Measurements from ENCODE around the gene ETS2.

GRCh38 chr21:38785483-38785882 lies 20.2 kb upstream of the ETS2 start:
- TF ChIP-seq EZH2 (IDR thresholded peaks at IDR 0.05; ENCODE audit: insufficient read depth, poor library complexity, severe bottlenecking) (no peak), EZH2phosphoT487 (IDR thresholded peaks at IDR 0.05; ENCODE audit: insufficient read depth, low read depth) (no peak)

Measured in GM23248 (cell line).